ENCODE results near the gene ATOH8. TPM values are rescaled to one million over a fixed set of nuclear protein-coding genes. Genes with fewer than 3 reads are reported as not detected.

The ATOH8 gene
- total RNA-seq, 1 experiment from 2014 or later, result 1.1 TPM

- H3K27me3 ChIP-seq (ENCODE audit: control insufficient read depth, insufficient read depth, low read length), result peaks cover 9% of the 10 kb centered on the region; the same call in 1 of the 2 replicates
- H3K36me3 ChIP-seq (replicated peaks; ENCODE audit: control insufficient read depth, insufficient read depth, low read length), result no peaks in the 10 kb centered on the region
- DNase-seq, result no peak
- H3K4me3 ChIP-seq (ENCODE audit: insufficient read depth, low read depth, low read length), result no peak overlapping the region
These were observed 19.2 kb downstream of the ATOH8 start for GRCh38 chr2:85772841-85773491.

GRCh38 chr2:85773692-85774091, 19.9 kb downstream of the ATOH8 start:
- H3K36me3 ChIP-seq (replicated peaks; ENCODE audit: control insufficient read depth, insufficient read depth, low read length), result no peaks in the 10 kb centered on the region
- H3K4me3 ChIP-seq (ENCODE audit: insufficient read depth, low read depth, low read length), result no peak overlapping the region
- H3K27me3 ChIP-seq (ENCODE audit: control insufficient read depth, insufficient read depth, low read length), result peaks cover 9% of the 10 kb centered on the region; the same call in 1 of the 2 replicates
- DNase-seq, result no peak

GRCh38 chr2:85774126-85774978, 20.6 kb downstream of the ATOH8 start:
- Histone ChIP-seq H3K27me3 (ENCODE audit: control insufficient read depth, insufficient read depth, low read length) (peaks cover 9% of the 10 kb centered on the region; the same call in 1 of the 2 replicates), H3K36me3 (replicated peaks; ENCODE audit: control insufficient read depth, insufficient read depth, low read length) (no peaks in the 10 kb centered on the region), H3K4me3 (ENCODE audit: insufficient read depth, low read depth, low read length) (no peak overlapping the region)
- DNase-seq, result no peak

GRCh38 chr2:85775406-85776381, 21.9 kb downstream of the ATOH8 start:
- H3K36me3 ChIP-seq (replicated peaks; ENCODE audit: control insufficient read depth, insufficient read depth, low read length), result no peaks in the 10 kb centered on the region
- peaks cover 8% of the 10 kb centered on the region; the same call in 1 of the 2 replicates for H3K27me3 ChIP-seq (ENCODE audit: control insufficient read depth, insufficient read depth, low read length)
- H3K4me3 ChIP-seq (ENCODE audit: insufficient read depth, low read depth, low read length), result no peak overlapping the region
- DNase-seq, result no peak

- no peak for DNase-seq
- no peaks in the 10 kb centered on the region; the same call in 1 of the 2 replicates for H3K27me3 ChIP-seq (ENCODE audit: control insufficient read depth, insufficient read depth, low read length)
- H3K4me3 ChIP-seq (ENCODE audit: insufficient read depth, low read depth, low read length), result no peak overlapping the region
- H3K36me3 ChIP-seq (replicated peaks; ENCODE audit: control insufficient read depth, insufficient read depth, low read length), result no peaks in the 10 kb centered on the region
These were observed 22.9 kb downstream of the ATOH8 start for GRCh38 chr2:85776672-85777071.

GRCh38 chr2:85777441-85777861, 23.7 kb downstream of the ATOH8 start:
- no peak overlapping the region for H3K4me3 ChIP-seq (ENCODE audit: insufficient read depth, low read depth, low read length)
- DNase-seq, result no peak
- H3K27me3 ChIP-seq (ENCODE audit: control insufficient read depth, insufficient read depth, low read length), result no peaks in the 10 kb centered on the region; the same call in 1 of the 2 replicates
- no peaks in the 10 kb centered on the region for H3K36me3 ChIP-seq (replicated peaks; ENCODE audit: control insufficient read depth, insufficient read depth, low read length)

- Histone ChIP-seq H3K36me3 (replicated peaks; ENCODE audit: control insufficient read depth, insufficient read depth, low read length) (no peaks in the 10 kb centered on the region), H3K4me3 (ENCODE audit: insufficient read depth, low read depth, low read length) (no peak overlapping the region), H3K27me3 (ENCODE audit: control insufficient read depth, insufficient read depth, low read length) (no peaks in the 10 kb centered on the region; the same call in 1 of the 2 replicates)
- DNase-seq, result no peak
These were observed 25.0 kb downstream of the ATOH8 start for GRCh38 chr2:85778646-85779379.

- DNase-seq, result no peak
- Histone ChIP-seq H3K4me3 (ENCODE audit: insufficient read depth, low read depth, low read length) (no peak overlapping the region), H3K36me3 (replicated peaks; ENCODE audit: control insufficient read depth, insufficient read depth, low read length) (no peaks in the 10 kb centered on the region), H3K27me3 (ENCODE audit: control insufficient read depth, insufficient read depth, low read length) (no peaks in the 10 kb centered on the region)
These were observed 26.0 kb downstream of the ATOH8 start for GRCh38 chr2:85779641-85780315.

GRCh38 chr2:85780316-85781012, 26.7 kb downstream of the ATOH8 start:
- no peak overlapping the region for H3K4me3 ChIP-seq (ENCODE audit: insufficient read depth, low read depth, low read length)
- H3K27me3 ChIP-seq (ENCODE audit: control insufficient read depth, insufficient read depth, low read length), result no peaks in the 10 kb centered on the region
- no peak for DNase-seq
- no peaks in the 10 kb centered on the region for H3K36me3 ChIP-seq (replicated peaks; ENCODE audit: control insufficient read depth, insufficient read depth, low read length)

GRCh38 chr2:85781013-85781332, 27.2 kb downstream of the ATOH8 start:
- DNase-seq, result no peak
- Histone ChIP-seq H3K4me3 (ENCODE audit: insufficient read depth, low read depth, low read length) (no peak overlapping the region), H3K36me3 (replicated peaks; ENCODE audit: control insufficient read depth, insufficient read depth, low read length) (no peaks in the 10 kb centered on the region), H3K27me3 (ENCODE audit: control insufficient read depth, insufficient read depth, low read length) (no peaks in the 10 kb centered on the region)

- Histone ChIP-seq H3K36me3 (replicated peaks; ENCODE audit: control insufficient read depth, insufficient read depth, low read length) (no peaks in the 10 kb centered on the region), H3K27me3 (ENCODE audit: control insufficient read depth, insufficient read depth, low read length) (no peaks in the 10 kb centered on the region), H3K4me3 (ENCODE audit: insufficient read depth, low read depth, low read length) (no peak overlapping the region)
- peak; percentile 77 for DNase-seq
These were observed 30.0 kb downstream of the ATOH8 start for GRCh38 chr2:85783796-85784195.

GRCh38 chr2:85784474-85784986, 30.7 kb downstream of the ATOH8 start:
- no peaks in the 10 kb centered on the region for H3K27me3 ChIP-seq (ENCODE audit: control insufficient read depth, insufficient read depth, low read length)
- no peak overlapping the region for H3K4me3 ChIP-seq (ENCODE audit: insufficient read depth, low read depth, low read length)
- peak; percentile 42 for DNase-seq
- H3K36me3 ChIP-seq (replicated peaks; ENCODE audit: control insufficient read depth, insufficient read depth, low read length), result no peaks in the 10 kb centered on the region

Data from H7 (cell line).